RWPE2 (cell line): Measurements from ENCODE around the gene CNKSR3.

Experiments
- ATAC-seq: fragments of 200-7000 bp; cut with Tn5 transposase; 3 replicates; pipeline ENCODE4 v1.9.1; 2021; ENCODE audit warnings: low read depth
- DNase-seq: peaks from one replicate; pipeline ENCODE4 v3.0.0-alpha.2; 2020; ENCODE audit warnings: low spot score
- H3K27ac ChIP-seq: fragments of 450-650 bp; 2 replicates; pipeline ENCODE4 v1.5.1; 2017; ENCODE audit warnings: mild to moderate bottlenecking; ENCODE audit not compliant: poor library complexity, severe bottlenecking
- H3K27me3 ChIP-seq: fragments of 250-450 bp; sonication (Bioruptor Pico); 2 replicates; pipeline ENCODE4 v1.5.1; 2021; ENCODE audit warnings: mild to moderate bottlenecking, moderate library complexity; ENCODE audit not compliant: insufficient read depth, poor library complexity, severe bottlenecking
- H3K36me3 ChIP-seq: fragments of 250-450 bp; sonication (Bioruptor Pico); 2 replicates; pipeline ENCODE4 v1.5.1; 2020; ENCODE audit warnings: low read depth, mild to moderate bottlenecking, moderate library complexity
- H3K4me1 ChIP-seq: fragments of 250-450 bp; sonication (Bioruptor Pico); 2 replicates; pipeline ENCODE4 v1.5.1; 2021; ENCODE audit warnings: mild to moderate bottlenecking, moderate library complexity; ENCODE audit not compliant: insufficient read depth, poor library complexity, severe bottlenecking
- H3K4me3 ChIP-seq: fragments of 250-450 bp; sonication (Bioruptor Pico); 2 replicates; pipeline ENCODE4 v1.5.1; 2021; ENCODE audit warnings: mild to moderate bottlenecking, moderate library complexity; ENCODE audit not compliant: severe bottlenecking
- H3K9me3 ChIP-seq: fragments of 250-450 bp; sonication (Bioruptor Pico); 2 replicates; pipeline ENCODE4 v1.5.1; 2021; ENCODE audit warnings: mild to moderate bottlenecking, moderate library complexity; ENCODE audit not compliant: severe bottlenecking
- CTCF ChIP-seq: fragments of 450-650 bp; IDR thresholded peaks from one replicate; pipeline ENCODE4 v1.5.1; 2017; ENCODE audit warnings: mild to moderate bottlenecking, moderate library complexity; ENCODE audit not compliant: poor library complexity, severe bottlenecking

The CNKSR3 gene

GRCh38 chr6:154359679-154360078 is 150.8 kb downstream of the CNKSR3 start:
- no peaks in the 10 kb centered on the region for H3K9me3 ChIP-seq
- ATAC-seq (no peak), DNase-seq (no peak)
- H3K4me1 ChIP-seq = no peaks in the 10 kb centered on the region
- TF ChIP-seq CTCF = no peak
- no peaks in the 10 kb centered on the region for H3K27me3 ChIP-seq
- no peaks in the 10 kb centered on the region for H3K36me3 ChIP-seq
- no peak overlapping the region for H3K27ac ChIP-seq
- H3K4me3 ChIP-seq = no peak overlapping the region

- H3K27ac ChIP-seq = no peak overlapping the region
- no peaks in the 10 kb centered on the region for H3K27me3 ChIP-seq
- TF ChIP-seq CTCF = no peak
- no peaks in the 10 kb centered on the region for H3K9me3 ChIP-seq
- H3K4me1 ChIP-seq = no peaks in the 10 kb centered on the region
- ATAC-seq (no peak), DNase-seq (no peak)
- H3K4me3 ChIP-seq = no peak overlapping the region
- H3K36me3 ChIP-seq = no peaks in the 10 kb centered on the region
These were observed 151.3 kb downstream of the CNKSR3 start for GRCh38 chr6:154359161-154359574.

- no peak for TF ChIP-seq CTCF
- Histone ChIP-seq H3K27me3 (no peaks in the 10 kb centered on the region), H3K9me3 (no peaks in the 10 kb centered on the region), H3K27ac (no peak overlapping the region), H3K4me1 (no peaks in the 10 kb centered on the region), H3K36me3 (no peaks in the 10 kb centered on the region), H3K4me3 (no peak overlapping the region)
- no peak for ATAC-seq
- DNase-seq = no peak
These were observed 152.4 kb downstream of the CNKSR3 start for GRCh38 chr6:154358019-154358545.

- Histone ChIP-seq H3K4me1 (no peaks in the 10 kb centered on the region), H3K36me3 (no peaks in the 10 kb centered on the region), H3K27ac (no peak within 1 kb of the TSS), H3K27me3 (no peaks in the 10 kb centered on the region), H3K9me3 (no peaks in the 10 kb centered on the region), H3K4me3 (no peak within 1 kb of the TSS)
- ATAC-seq (no peak), DNase-seq (no peak)
- TF ChIP-seq CTCF = no peak
These were observed 153.8 kb downstream of the CNKSR3 start, which contains the start of gene IPCEF1 for GRCh38 chr6:154356690-154357089. Gene IPCEF1, minus strand, starts transcription at chr6:154356803. Its CDS starts 90,856 bp downstream, at chr6:154265947.

- no peak for ATAC-seq
- Histone ChIP-seq H3K4me1 (no peaks in the 10 kb centered on the region), H3K36me3 (no peaks in the 10 kb centered on the region), H3K27me3 (no peaks in the 10 kb centered on the region), H3K27ac (no peak overlapping the region), H3K4me3 (no peak overlapping the region), H3K9me3 (no peaks in the 10 kb centered on the region)
- DNase-seq = no peak
- no peak for TF ChIP-seq CTCF
These were observed 154.4 kb downstream of the CNKSR3 start for GRCh38 chr6:154356113-154356512.
